ENCODE measurements around the gene DNER. TPM values are rescaled to one million over a fixed set of nuclear protein-coding genes. Genes with fewer than 3 reads are reported as not detected.
A peak's percentile ranks its signal among the peaks of the same experiment; 100 is the strongest.

The DNER gene
- total RNA-seq, 1 experiment from 2014 or later = 0.28 TPM

DNA sequence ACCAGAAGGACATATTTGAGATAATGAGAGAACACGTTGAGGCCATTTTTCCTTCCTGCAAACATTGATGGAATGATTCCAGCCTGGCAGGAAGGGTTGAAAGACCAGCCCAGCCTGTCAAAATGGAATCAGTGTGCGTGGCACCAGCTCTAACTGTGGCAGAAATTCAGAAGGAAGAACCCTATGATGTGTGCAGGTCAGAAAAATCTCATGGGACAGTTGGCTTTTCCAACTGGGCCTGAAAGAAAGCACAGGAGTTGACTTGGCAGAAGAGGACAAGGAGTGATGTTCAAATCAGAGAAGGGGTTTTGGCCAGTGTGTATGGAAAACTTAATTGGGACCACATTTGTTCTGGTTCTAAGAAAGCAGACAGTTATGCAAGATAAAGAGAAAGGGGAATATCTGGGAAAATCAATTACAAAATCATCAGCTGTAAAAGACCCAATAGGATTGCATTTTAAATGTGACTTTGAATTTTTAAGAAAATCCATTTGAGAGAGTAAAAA, 250.5 kb downstream of the DNER start:
- TF ChIP-seq, protein P1, sequence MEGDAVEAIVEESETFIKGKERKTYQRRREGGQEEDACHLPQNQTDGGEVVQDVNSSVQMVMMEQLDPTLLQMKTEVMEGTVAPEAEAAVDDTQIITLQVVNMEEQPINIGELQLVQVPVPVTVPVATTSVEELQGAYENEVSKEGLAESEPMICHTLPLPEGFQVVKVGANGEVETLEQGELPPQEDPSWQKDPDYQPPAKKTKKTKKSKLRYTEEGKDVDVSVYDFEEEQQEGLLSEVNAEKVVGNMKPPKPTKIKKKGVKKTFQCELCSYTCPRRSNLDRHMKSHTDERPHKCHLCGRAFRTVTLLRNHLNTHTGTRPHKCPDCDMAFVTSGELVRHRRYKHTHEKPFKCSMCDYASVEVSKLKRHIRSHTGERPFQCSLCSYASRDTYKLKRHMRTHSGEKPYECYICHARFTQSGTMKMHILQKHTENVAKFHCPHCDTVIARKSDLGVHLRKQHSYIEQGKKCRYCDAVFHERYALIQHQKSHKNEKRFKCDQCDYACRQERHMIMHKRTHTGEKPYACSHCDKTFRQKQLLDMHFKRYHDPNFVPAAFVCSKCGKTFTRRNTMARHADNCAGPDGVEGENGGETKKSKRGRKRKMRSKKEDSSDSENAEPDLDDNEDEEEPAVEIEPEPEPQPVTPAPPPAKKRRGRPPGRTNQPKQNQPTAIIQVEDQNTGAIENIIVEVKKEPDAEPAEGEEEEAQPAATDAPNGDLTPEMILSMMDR (conservative IDR thresholded peaks at IDR 0.05) = no peak
- TF ChIP-seq EZH2 (IDR thresholded peaks at IDR 0.05; ENCODE audit: low read depth) = no peak
- H3K27ac ChIP-seq = no peak overlapping the region
- no peaks in the 10 kb centered on the region for H3K4me1 ChIP-seq (replicated peaks; ENCODE audit: insufficient read depth)
- H3K9me2 ChIP-seq (ENCODE audit: insufficient read depth) = no peaks in the 10 kb centered on the region
- H2AFZ ChIP-seq = no peak overlapping the region
- ChIA-PET CTCF (no interaction called here), POLR2A (ENCODE audit: unreplicated experiment) (no interaction called here)
- no peaks in the 10 kb centered on the region for H3F3A ChIP-seq (ENCODE audit: insufficient read depth, low read depth)
- no peaks in the 10 kb centered on the region for H3K79me2 ChIP-seq (ENCODE audit: low read depth)
- H4K20me1 ChIP-seq (ENCODE audit: insufficient read depth) = no peaks in the 10 kb centered on the region
- no peak for DNase-seq
- 0 out of 2 replicates have a peak, but pooled peaks cover 4% of the 10 kb centered on the region for H3K9me3 ChIP-seq (ENCODE audit: insufficient read depth, low read depth)
- no peak overlapping the region for H3K4me2 ChIP-seq
- H3K36me3 ChIP-seq (ENCODE audit: low read depth) = no peaks in the 10 kb centered on the region
- H3K4me3 ChIP-seq = no peak overlapping the region
- BruUV-seq (replicated peaks) = no TSS peak
- intact Hi-C loops (cut with micrococcal nuclease; ENCODE audit: unreplicated experiment) = no loop called here
- no peaks in the 10 kb centered on the region for H3K27me3 ChIP-seq (ENCODE audit: insufficient read depth, low read depth)

DNA sequence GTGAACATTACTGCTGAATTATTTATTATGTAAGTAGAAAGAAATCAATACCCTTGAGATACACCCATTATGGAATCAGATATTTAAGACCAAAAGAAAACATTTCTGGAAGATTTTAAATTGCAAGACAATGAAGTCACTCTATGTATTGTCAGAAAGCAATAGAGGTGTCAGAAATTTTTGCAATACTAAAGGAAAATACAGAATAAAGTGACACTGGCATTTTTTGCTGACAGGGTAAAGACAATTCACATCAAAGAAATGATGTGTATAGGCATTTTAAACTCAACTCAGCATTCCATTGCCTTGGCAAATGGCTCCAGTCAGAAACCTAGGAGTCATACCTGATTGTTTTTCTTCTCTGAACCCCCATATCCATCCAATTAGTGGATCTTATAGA, 252.2 kb downstream of the DNER start:
- Histone ChIP-seq H2AFZ (no peak overlapping the region), H3K9me3 (ENCODE audit: insufficient read depth, low read depth) (0 out of 2 replicates have a peak, but pooled peaks cover 4% of the 10 kb centered on the region), H3K4me2 (no peak overlapping the region), H3K4me1 (replicated peaks; ENCODE audit: insufficient read depth) (no peaks in the 10 kb centered on the region), H3K4me3 (no peak overlapping the region), H3K27me3 (ENCODE audit: insufficient read depth, low read depth) (no peaks in the 10 kb centered on the region), H3K27ac (no peak overlapping the region), H3K9me2 (ENCODE audit: insufficient read depth) (no peaks in the 10 kb centered on the region), H3F3A (ENCODE audit: insufficient read depth, low read depth) (no peaks in the 10 kb centered on the region), H3K36me3 (ENCODE audit: low read depth) (no peaks in the 10 kb centered on the region), H3K79me2 (ENCODE audit: low read depth) (no peaks in the 10 kb centered on the region), H4K20me1 (ENCODE audit: insufficient read depth) (no peaks in the 10 kb centered on the region)
- ChIA-PET CTCF (no interaction called here), POLR2A (ENCODE audit: unreplicated experiment) (no interaction called here)
- DNase-seq = no peak
- no peak for TF ChIP-seq EZH2 (IDR thresholded peaks at IDR 0.05; ENCODE audit: low read depth)
- TF ChIP-seq, protein P1 (conservative IDR thresholded peaks at IDR 0.05) = no peak
- no TSS peak for BruUV-seq (replicated peaks)
- intact Hi-C loops (cut with micrococcal nuclease; ENCODE audit: unreplicated experiment) = no loop called here

DNA sequence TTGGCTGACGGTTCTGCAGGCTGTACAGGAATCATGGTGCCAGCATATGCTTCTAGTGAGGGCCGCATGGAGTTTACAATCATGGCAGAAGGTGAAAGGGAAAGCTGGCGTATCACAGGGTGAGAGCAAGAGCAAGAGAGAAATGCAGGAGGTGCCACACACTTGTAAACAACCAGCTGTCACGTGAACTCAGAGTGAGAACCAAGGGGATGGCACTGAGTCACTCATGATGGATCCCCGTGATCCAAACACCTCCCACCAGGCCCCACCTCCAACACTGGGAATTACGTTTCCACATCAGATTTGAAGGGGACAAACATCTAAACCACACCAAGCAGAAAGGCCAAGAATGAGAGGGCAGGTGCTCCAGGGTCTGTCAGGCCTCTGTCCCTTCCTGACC, 258.3 kb downstream of the DNER start:
- no peaks in the 10 kb centered on the region for H3K27me3 ChIP-seq (ENCODE audit: insufficient read depth, low read depth)
- peak overlapping the region; percentile 81; the same call in 1 of the 2 replicates for H3K27ac ChIP-seq
- POLR2A ChIA-PET (ENCODE audit: unreplicated experiment) = no interaction called here
- peaks cover 19% of the 10 kb centered on the region for H3F3A ChIP-seq (ENCODE audit: insufficient read depth, low read depth)
- TF ChIP-seq EZH2 (IDR thresholded peaks at IDR 0.05; ENCODE audit: low read depth) = no peak
- TF ChIP-seq, protein P1 (conservative IDR thresholded peaks at IDR 0.05) = no peak
- BruUV-seq (replicated peaks) = no TSS peak
- H3K36me3 ChIP-seq (ENCODE audit: low read depth) = no peaks in the 10 kb centered on the region
- intact Hi-C loops (cut with micrococcal nuclease; ENCODE audit: unreplicated experiment) = no loop called here
- peak overlapping the region; percentile 33; the same call in 1 of the 2 replicates for H2AFZ ChIP-seq
- no peak overlapping the region for H3K4me3 ChIP-seq
- CTCF ChIA-PET = no interaction called here
- 0 out of 2 replicates have a peak, but pooled peaks cover 4% of the 10 kb centered on the region for H3K9me3 ChIP-seq (ENCODE audit: insufficient read depth, low read depth)
- no peaks in the 10 kb centered on the region for H3K9me2 ChIP-seq (ENCODE audit: insufficient read depth)
- H4K20me1 ChIP-seq (ENCODE audit: insufficient read depth) = no peaks in the 10 kb centered on the region
- DNase-seq = no peak
- H3K4me1 ChIP-seq (replicated peaks; ENCODE audit: insufficient read depth) = peaks cover 19% of the 10 kb centered on the region
- H3K4me2 ChIP-seq = no peak overlapping the region
- H3K79me2 ChIP-seq (ENCODE audit: low read depth) = no peaks in the 10 kb centered on the region
